ENCODE results near the gene PRDM16. TPM values are rescaled to one million over a fixed set of nuclear protein-coding genes. Genes with fewer than 3 reads are reported as not detected.
A peak's percentile ranks its signal among the peaks of the same experiment; 100 is the strongest.

PRDM16 gene
- total RNA-seq, 1 donor from 2014 or later: 18.3 TPM

DNA sequence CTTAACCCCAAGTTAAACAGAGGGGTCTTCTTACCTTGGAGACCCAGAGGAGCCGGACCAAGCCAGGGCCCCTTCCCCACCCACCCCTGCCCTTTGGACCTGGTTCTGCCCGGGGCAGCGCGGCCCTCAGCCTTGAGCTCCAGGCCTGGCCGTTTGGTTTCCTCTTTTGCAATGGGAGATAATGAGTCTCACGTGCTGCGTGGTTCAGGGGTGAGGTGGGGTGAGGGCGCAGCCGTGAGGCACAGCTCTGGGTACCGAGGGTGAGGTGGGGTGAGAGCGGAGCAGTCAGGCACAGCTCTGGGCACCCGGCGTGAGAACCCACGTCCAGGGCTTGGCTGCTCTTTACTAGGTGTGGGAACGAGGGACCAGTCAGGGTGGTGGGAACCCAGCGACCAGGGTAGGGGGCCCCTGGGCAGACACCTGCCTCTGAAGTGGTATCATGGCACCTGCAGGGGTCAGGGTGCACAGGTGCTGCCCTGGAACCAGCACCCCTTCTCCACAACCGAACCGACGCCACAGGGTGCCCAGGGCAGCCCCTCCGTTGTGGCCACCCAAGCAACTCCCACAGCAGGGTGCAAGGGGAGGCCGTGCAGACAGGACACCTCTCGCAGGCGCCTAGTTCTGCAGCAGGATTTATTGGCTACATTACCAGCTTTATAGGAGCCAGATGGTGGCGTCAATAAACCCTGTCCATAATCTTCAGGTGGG lies 182.2 kb downstream of the PRDM16 start:
- Mint-ChIP-seq H3K9me3 (ENCODE audit: low read depth) (peaks cover 5% of the 10 kb centered on the region), H3K27me3 (ENCODE audit: low read depth) (peaks cover 4% of the 10 kb centered on the region), H3K4me1 (ENCODE audit: low read depth) (no peaks in the 10 kb centered on the region), H3K27ac (ENCODE audit: unreplicated experiment) (no peak overlapping the region), H3K36me3 (ENCODE audit: low read depth) (peaks cover 3% of the 10 kb centered on the region), H3K4me3 (ENCODE audit: unreplicated experiment) (no peak overlapping the region)
- no peak for DNase-seq (ENCODE audit: low spot score)
- TF ChIP-seq, protein P1, sequence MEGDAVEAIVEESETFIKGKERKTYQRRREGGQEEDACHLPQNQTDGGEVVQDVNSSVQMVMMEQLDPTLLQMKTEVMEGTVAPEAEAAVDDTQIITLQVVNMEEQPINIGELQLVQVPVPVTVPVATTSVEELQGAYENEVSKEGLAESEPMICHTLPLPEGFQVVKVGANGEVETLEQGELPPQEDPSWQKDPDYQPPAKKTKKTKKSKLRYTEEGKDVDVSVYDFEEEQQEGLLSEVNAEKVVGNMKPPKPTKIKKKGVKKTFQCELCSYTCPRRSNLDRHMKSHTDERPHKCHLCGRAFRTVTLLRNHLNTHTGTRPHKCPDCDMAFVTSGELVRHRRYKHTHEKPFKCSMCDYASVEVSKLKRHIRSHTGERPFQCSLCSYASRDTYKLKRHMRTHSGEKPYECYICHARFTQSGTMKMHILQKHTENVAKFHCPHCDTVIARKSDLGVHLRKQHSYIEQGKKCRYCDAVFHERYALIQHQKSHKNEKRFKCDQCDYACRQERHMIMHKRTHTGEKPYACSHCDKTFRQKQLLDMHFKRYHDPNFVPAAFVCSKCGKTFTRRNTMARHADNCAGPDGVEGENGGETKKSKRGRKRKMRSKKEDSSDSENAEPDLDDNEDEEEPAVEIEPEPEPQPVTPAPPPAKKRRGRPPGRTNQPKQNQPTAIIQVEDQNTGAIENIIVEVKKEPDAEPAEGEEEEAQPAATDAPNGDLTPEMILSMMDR (IDR thresholded peaks at IDR 0.05): no peak

DNA sequence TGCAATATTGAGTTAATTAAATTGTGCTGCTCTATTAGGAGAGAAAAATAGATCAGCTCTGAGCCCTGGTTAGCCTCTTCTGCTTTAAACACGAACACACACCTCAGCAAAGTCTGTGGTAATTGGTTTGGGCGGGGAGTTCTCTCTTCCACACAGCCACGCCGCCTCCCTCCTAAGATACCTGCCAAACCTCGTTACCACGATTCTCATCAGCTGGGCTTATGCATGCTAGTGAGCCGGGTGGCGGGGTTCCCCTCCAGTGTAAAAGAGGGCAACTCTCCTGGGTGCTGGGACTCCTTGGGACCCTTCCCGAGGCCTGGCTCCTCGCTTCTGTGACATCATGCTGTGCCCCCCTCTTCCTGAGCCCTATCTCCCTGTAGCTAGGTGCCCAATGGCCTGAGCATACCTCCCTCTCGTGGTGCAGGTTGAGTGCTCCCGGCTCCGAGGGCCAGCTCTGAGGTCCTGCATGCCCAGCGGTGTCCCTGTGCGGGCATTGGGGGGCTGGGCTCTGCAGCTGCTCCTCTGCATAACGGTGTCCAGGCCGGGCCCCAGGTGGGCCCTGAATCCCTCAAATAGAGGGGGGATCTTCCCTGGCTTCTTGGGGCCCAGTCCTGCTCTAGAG lies 182.9 kb downstream of the PRDM16 start:
- Mint-ChIP-seq H3K4me1 (ENCODE audit: low read depth) (no peaks in the 10 kb centered on the region), H3K9me3 (ENCODE audit: low read depth) (peaks cover 5% of the 10 kb centered on the region), H3K4me3 (ENCODE audit: unreplicated experiment) (no peak overlapping the region), H3K36me3 (ENCODE audit: low read depth) (peaks cover 3% of the 10 kb centered on the region), H3K27ac (ENCODE audit: unreplicated experiment) (no peak overlapping the region), H3K27me3 (ENCODE audit: low read depth) (peaks cover 3% of the 10 kb centered on the region)
- TF ChIP-seq, protein P1 (IDR thresholded peaks at IDR 0.05): no peak
- DNase-seq (ENCODE audit: low spot score): no peak

DNA sequence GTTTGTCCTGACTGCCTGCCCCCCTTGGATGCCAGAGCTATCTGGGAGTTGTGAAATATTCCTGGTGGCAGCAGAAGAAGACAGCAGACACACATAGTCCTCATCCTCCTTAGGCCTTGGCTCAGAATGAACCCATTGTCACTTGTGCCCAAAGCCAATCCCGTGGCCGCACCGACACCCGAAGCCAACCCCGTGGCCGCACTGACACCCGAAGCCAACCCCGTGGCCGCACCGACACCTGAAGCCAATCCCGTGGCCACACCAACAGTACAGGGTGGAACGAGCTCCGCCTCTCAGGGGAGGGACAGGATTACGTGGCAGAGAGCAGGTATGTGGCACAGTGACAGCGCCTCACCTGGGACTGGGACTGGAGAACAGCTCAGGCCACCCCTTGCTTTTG lies 186.7 kb downstream of the PRDM16 start:
- no peak for DNase-seq (ENCODE audit: low spot score)
- Mint-ChIP-seq H3K27me3 (ENCODE audit: low read depth) (no peaks in the 10 kb centered on the region), H3K36me3 (ENCODE audit: low read depth) (peaks cover 3% of the 10 kb centered on the region), H3K27ac (ENCODE audit: unreplicated experiment) (no peak overlapping the region), H3K4me1 (ENCODE audit: low read depth) (peaks cover 18% of the 10 kb centered on the region), H3K4me3 (ENCODE audit: unreplicated experiment) (no peak overlapping the region), H3K9me3 (ENCODE audit: low read depth) (peaks cover 11% of the 10 kb centered on the region)
- TF ChIP-seq, protein P1 (IDR thresholded peaks at IDR 0.05): no peak

DNA sequence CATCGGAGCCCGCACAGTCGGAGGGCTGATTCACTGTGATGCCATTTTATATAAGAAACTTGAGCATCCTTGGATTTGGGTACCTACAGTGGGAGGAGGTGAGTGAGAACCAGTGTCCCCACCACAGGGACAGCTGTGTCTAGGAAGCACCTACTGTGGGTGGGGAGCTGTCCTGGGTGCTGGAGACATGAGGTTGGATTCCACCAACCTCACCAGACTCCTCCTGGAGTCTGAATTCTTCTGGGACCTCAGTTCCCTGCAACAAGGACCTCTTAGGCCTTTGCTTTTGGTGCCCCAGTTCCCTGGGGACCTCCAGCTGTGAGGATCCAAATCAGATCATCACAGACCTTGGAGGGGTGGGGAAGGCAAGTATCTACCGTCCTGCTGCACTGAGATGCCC lies 188.8 kb downstream of the PRDM16 start:
- DNase-seq (ENCODE audit: low spot score): no peak
- Mint-ChIP-seq H3K27me3 (ENCODE audit: low read depth) (no peaks in the 10 kb centered on the region), H3K4me3 (ENCODE audit: unreplicated experiment) (no peak overlapping the region)

DNA sequence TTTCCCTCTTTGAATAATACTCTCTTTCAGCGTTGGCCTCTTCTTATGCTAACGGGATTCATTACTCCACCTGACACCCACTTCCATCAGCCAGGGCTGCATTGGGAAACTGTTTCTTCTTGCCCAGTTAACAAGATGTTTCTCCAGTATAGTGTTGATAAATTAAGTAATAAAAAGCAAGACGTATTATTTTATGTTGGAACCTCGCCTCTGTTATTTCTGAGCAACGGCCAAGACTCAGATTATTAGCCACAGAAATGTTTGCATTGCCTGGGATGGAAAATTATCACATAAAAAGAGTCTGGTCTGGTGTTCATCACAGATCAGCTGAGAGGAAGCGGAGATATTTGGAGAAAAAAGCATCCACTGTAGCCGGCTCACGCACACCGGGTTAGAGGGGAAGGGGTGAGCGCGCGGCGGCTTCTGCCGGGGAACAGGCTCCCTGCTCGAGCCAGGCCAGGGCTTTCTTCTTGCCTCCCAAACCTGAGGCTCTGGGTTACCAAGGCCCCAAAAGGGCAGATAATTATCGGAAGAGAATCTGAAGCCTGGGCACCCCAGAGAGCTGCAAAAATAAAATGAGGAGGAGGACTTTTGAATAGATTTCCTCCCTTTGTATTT lies 189.5 kb downstream of the PRDM16 start:
- Mint-ChIP-seq H3K27me3 (ENCODE audit: low read depth) (no peaks in the 10 kb centered on the region), H3K27ac (ENCODE audit: unreplicated experiment) (peak overlapping the region; percentile 81), H3K4me1 (ENCODE audit: low read depth) (peaks cover 29% of the 10 kb centered on the region), H3K36me3 (ENCODE audit: low read depth) (peaks cover 3% of the 10 kb centered on the region), H3K9me3 (ENCODE audit: low read depth) (peaks cover 11% of the 10 kb centered on the region), H3K4me3 (ENCODE audit: unreplicated experiment) (no peak overlapping the region)
- TF ChIP-seq, protein P1 (IDR thresholded peaks at IDR 0.05): no peak
- DNase-seq (ENCODE audit: low spot score): no peak

More for the DNA sequence above, 188.8 kb downstream of the PRDM16 start:
- peaks cover 29% of the 10 kb centered on the region for H3K4me1 Mint-ChIP-seq (ENCODE audit: low read depth)
- no peak overlapping the region for H3K27ac Mint-ChIP-seq (ENCODE audit: unreplicated experiment)
- peaks cover 11% of the 10 kb centered on the region for H3K9me3 Mint-ChIP-seq (ENCODE audit: low read depth)
- TF ChIP-seq, protein P1 (IDR thresholded peaks at IDR 0.05): no peak
- peaks cover 3% of the 10 kb centered on the region for H3K36me3 Mint-ChIP-seq (ENCODE audit: low read depth)
